PFSK-1 (cell line): ENCODE measurements around the gene FOCAD.

Experiments used
- FOXP2 ChIP-seq: optimal IDR thresholded peaks from 2 replicates; pipeline ENCODE3; 2011; ENCODE audit warnings: borderline replicate concordance, control low read depth, inconsistent platforms; ENCODE audit not compliant: insufficient read depth; ENCODE audit errors: extremely low read length, extremely low read depth
- TF ChIP-seq, protein P1 (sequence below), 2 experiments: IDR thresholded peaks; 2 replicates each; pipeline versions ENCODE4 v1.6.1 to v1.8.0; 2011 to 2012; ENCODE audit warnings: low read depth in 2 of 2, low read length in 2 of 2, control low read depth in 1 of 2, inconsistent platforms in 1 of 2, mild to moderate bottlenecking in 1 of 2, moderate library complexity in 1 of 2; ENCODE audit not compliant: insufficient read depth in 1 of 2

DNA sequence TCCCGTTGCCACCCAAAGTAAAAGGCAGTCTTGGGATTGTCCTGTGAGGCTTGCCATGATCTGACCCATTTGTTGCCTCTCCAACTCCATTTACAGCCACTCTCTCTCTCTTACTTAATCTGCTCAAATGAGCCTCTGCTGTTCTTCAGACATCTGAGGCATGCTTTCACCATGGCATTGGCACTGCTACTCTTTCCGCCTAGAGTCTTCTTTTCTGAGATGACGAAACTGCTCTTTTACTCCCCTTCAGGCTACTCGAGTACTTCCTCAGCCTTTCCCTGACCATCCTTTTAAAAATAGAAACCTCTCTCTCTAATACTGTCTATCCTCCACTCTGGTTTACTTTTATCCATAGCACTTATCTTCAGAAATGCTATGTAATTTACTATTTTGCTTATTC is 9.0 kb downstream of the FOCAD start:
- TF ChIP-seq, protein P1, sequence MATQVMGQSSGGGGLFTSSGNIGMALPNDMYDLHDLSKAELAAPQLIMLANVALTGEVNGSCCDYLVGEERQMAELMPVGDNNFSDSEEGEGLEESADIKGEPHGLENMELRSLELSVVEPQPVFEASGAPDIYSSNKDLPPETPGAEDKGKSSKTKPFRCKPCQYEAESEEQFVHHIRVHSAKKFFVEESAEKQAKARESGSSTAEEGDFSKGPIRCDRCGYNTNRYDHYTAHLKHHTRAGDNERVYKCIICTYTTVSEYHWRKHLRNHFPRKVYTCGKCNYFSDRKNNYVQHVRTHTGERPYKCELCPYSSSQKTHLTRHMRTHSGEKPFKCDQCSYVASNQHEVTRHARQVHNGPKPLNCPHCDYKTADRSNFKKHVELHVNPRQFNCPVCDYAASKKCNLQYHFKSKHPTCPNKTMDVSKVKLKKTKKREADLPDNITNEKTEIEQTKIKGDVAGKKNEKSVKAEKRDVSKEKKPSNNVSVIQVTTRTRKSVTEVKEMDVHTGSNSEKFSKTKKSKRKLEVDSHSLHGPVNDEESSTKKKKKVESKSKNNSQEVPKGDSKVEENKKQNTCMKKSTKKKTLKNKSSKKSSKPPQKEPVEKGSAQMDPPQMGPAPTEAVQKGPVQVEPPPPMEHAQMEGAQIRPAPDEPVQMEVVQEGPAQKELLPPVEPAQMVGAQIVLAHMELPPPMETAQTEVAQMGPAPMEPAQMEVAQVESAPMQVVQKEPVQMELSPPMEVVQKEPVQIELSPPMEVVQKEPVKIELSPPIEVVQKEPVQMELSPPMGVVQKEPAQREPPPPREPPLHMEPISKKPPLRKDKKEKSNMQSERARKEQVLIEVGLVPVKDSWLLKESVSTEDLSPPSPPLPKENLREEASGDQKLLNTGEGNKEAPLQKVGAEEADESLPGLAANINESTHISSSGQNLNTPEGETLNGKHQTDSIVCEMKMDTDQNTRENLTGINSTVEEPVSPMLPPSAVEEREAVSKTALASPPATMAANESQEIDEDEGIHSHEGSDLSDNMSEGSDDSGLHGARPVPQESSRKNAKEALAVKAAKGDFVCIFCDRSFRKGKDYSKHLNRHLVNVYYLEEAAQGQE (IDR thresholded peaks at IDR 0.05; ENCODE audit: insufficient read depth in 1 of 2, low read depth in 2 of 2, low read length in 2 of 2): no peak
- no peak for TF ChIP-seq FOXP2
